Activated effector memory CD4-positive, alpha-beta T cell treated with Interleukin-2 at 50 U/mL for 16 hours (primary cell): Measurements from ENCODE around the gene TNXB.
"Not testable (repeated sequence)": the region's sequence is repeated elsewhere in the genome, so short reads cannot be mapped to it uniquely, and the experiment has no call there.

Experiments used
- DNase-seq: peaks from one replicate; pipeline ENCODE4 v3.0.0-alpha.2; 2020

Gene TNXB

GRCh38 chr6:32037598-32038524 is 71.3 kb downstream of the TNXB start, which contains the start of gene CYP21A2:
TSS of gene CYP21A2 (plus strand) at chr6:32038415. CDS start at chr6:32038423, 8 bp downstream.
- DNase-seq = not testable (repeated sequence)

GRCh38 chr6:32037136-32037535 is 72.0 kb downstream of the TNXB start:
- not testable (repeated sequence) for DNase-seq

GRCh38 chr6:32035283-32036013 is 73.7 kb downstream of the TNXB start:
- not testable (repeated sequence) for DNase-seq

GRCh38 chr6:32029553-32029952 is 79.6 kb downstream of the TNXB start:
- DNase-seq = not testable (repeated sequence)

GRCh38 chr6:32028631-32029030 is 80.5 kb downstream of the TNXB start:
- DNase-seq = not testable (repeated sequence)

GRCh38 chr6:32022100-32022499 is 87.0 kb downstream of the TNXB start:
- DNase-seq = not testable (repeated sequence)

GRCh38 chr6:32014547-32014946 is 94.6 kb downstream of the TNXB start, which contains the start of gene C4B:
TSS of gene C4B (plus strand) at chr6:32014795. CDS start at chr6:32014846, 51 bp downstream.
- not testable (repeated sequence) for DNase-seq

GRCh38 chr6:32013738-32014137 is 95.4 kb downstream of the TNXB start:
- not testable (repeated sequence) for DNase-seq

- not testable (repeated sequence) for DNase-seq
Measured at GRCh38 chr6:32012941-32013617, 96.1 kb downstream of the TNXB start.

- DNase-seq = not testable (repeated sequence)
Measured at GRCh38 chr6:32010856-32011530, 98.1 kb downstream of the TNXB start.

GRCh38 chr6:32009537-32009936 is 99.6 kb downstream of the TNXB start:
- not testable (repeated sequence) for DNase-seq

- not testable (repeated sequence) for DNase-seq
Measured at GRCh38 chr6:32008616-32009015, 100.5 kb downstream of the TNXB start.

GRCh38 chr6:32008037-32008436 is 101.1 kb downstream of the TNXB start:
- DNase-seq = not testable (repeated sequence)

- DNase-seq = not testable (repeated sequence)
Measured at GRCh38 chr6:32007086-32007485, 102.1 kb downstream of the TNXB start.

- not testable (repeated sequence) for DNase-seq
Measured at GRCh38 chr6:32005991-32006529, 103.1 kb downstream of the TNXB start.

GRCh38 chr6:32005538-32005880 is 103.6 kb downstream of the TNXB start:
- DNase-seq = not testable (repeated sequence)

GRCh38 chr6:32004864-32005537 is 104.1 kb downstream of the TNXB start:
- not testable (repeated sequence) for DNase-seq

GRCh38 chr6:32004393-32004792 is 104.7 kb downstream of the TNXB start:
- DNase-seq = not testable (repeated sequence)

GRCh38 chr6:32003301-32003700 is 105.8 kb downstream of the TNXB start:
- not testable (repeated sequence) for DNase-seq

GRCh38 chr6:32002546-32003268 is 106.4 kb downstream of the TNXB start:
- not testable (repeated sequence) for DNase-seq

- not testable (repeated sequence) for DNase-seq
Measured at GRCh38 chr6:31996385-31996784, 112.8 kb downstream of the TNXB start.
